VCaP (cell line): ENCODE results near the gene UBE2J1.

Experiments
- H3K27ac ChIP-seq: fragments of 450-650 bp; 2 replicates; pipeline ENCODE4 v1.5.1; 2017
- CTCF ChIP-seq: fragments of 450-650 bp; conservative IDR thresholded peaks from 2 replicates; pipeline ENCODE4 v1.5.1; 2017; ENCODE audit warnings: mild to moderate bottlenecking, moderate library complexity

Gene UBE2J1

DNA sequence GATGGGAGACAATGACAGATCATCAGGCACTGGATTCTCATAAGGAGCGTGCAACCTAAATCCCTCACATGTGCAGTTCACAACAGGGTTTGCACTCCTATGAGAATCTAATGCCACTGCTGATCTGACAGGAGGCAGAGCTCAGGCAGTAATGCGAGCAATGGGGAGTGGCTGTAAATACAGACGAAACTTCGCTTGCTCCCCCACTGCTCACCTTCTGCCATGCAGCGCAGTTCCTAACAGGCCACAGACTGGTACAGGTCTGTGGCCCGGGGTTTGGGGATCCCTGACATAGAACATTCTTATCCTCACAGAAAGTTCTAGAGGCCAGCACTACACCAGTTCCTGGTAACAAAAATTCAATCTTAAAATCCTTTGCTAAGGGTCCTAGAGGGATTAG lies 36.3 kb upstream of the UBE2J1 start:
- no peak overlapping the region for H3K27ac ChIP-seq
- TF ChIP-seq CTCF, result no peak

DNA sequence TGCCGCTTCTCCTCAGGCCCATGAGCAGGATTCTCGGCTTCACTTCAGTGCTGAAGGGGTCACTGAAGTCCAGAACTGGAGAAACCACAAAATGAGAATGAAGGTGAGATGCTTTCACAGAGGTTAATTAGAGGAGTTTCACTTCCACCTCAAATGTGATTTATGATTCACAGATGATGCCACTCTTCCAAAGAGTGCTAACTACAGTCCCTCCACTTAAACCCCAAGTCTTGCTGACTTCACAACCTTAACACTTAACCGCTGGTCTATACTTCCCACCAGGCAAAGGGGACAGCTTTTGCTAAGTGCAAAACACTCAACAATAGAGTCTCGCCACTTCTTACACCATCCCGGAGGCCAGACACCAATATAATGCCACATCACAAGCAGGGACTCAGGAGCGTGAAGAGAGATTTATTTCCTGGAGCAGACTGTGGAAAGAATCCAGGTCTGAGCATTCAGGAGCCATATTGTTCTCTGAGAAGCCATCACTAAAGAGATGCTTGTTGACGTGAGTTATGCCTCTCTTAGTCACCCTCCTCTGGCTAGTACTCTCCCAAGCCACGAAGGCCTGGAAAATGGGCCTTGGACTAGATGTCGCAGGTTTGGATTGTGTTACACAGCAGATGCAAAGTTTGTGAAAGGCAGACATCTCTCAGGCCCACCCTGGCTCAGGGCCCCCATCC lies 35.1 kb upstream of the UBE2J1 start:
- no peak overlapping the region for H3K27ac ChIP-seq
- no peak for TF ChIP-seq CTCF

GRCh38 chr6:89386917-89387491 lies 34.5 kb upstream of the UBE2J1 start:
- no peak overlapping the region for H3K27ac ChIP-seq
- TF ChIP-seq CTCF, result no peak

DNA sequence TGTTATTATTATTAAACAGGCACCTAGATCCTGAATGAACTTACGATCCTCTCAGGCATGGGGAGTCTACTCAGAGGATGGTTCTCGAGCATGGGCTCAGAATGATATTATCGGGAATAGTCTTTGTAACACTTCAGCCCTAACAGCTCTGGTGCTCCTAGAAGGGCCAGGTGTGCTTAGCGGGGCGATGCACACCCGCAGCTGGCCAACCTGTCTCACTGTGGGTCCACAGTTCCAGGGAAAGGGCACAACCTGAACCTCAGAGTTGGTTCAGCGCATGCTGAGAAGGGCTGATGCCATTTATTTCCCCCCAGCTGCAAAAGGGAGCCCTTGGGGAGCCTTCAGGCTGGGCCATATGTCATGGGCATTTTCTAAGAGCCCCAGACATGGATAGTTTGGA lies 33.3 kb upstream of the UBE2J1 start:
- no peak overlapping the region for H3K27ac ChIP-seq
- TF ChIP-seq CTCF, result no peak

DNA sequence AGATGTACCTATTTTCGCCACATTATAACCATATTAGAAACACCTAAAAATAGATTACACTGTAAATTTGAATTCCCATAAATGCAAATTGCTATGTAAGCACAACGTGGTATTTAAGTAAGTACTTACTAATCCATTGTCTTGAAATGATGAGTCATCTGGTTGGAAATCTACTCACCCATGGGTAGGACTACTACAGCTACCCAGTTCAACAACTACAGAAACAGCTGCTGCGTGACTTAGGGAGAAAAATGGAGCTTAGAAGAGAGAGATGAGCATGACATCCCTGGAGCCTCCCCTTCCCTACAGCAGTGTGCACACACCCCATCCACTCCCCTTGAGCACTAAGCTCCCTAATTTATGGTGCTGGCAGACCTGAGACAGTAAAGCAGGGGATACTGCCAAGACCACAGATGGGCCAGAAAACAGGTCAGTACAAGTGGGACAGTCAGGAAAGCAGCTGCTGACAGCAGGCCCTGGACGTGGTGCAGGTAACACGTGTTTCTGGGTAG lies 32.7 kb upstream of the UBE2J1 start:
- TF ChIP-seq CTCF, result no peak
- no peak overlapping the region for H3K27ac ChIP-seq

GRCh38 chr6:89381031-89381430 lies 28.5 kb upstream of the UBE2J1 start:
- no peak for TF ChIP-seq CTCF
- H3K27ac ChIP-seq, result no peak overlapping the region

DNA sequence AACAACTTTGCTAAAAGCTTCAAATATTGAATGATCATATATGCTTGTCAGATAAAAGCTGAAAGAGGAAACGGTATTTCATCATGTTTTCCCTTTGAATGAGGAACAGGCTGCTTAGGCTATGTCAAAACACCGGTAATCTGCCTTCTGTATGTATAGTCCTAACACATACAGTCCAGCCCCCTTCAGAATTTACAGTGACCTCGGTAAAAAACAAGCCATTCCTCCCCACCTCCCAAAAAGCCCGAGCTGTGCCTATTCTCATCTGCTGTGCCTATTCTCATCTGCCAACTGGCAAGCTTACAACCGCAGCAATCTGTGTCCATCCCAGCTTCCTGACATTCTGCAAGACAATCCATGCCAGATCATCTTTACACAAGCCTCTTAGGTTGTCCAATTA lies 26.8 kb upstream of the UBE2J1 start:
- TF ChIP-seq CTCF, result no peak
- peak overlapping the region; percentile 28 for H3K27ac ChIP-seq
